A549 (cell line): Measurements from ENCODE around the gene ARVCF. TPM values are rescaled to one million over a fixed set of nuclear protein-coding genes. Genes with fewer than 3 reads are reported as not detected.

Experiments
- ATAC-seq, 2 experiments: fragments of 200-7000 bp in 1 of 2; fragments of >200 bp in 1 of 2; cut with Nextera tagmentation in 1 of 2; cut with Tn5 transposase in 1 of 2; 3 replicates each; pipeline versions ENCODE4 v1.8.0 to v1.9.1; 2018 to 2020; ENCODE audit warnings: mild to moderate bottlenecking in 1 of 2, moderate library complexity in 1 of 2
- CTCF ChIA-PET: fragments of 300-600 bp; sonication (Branson Sonifier 250); formaldehyde crosslinking; extraction: SDS; loops from one replicate; lab custom pipeline; 2021; ENCODE audit warnings: antibody characterized with exemption, inconsistent platforms; lab: Yijun Ruan, JAX
- POLR2A ChIA-PET: fragments of 350-600 bp; formaldehyde crosslinking; extraction: SDS; loops from one replicate; lab custom pipeline; 2021; ENCODE audit warnings: antibody characterized with exemption, inconsistent platforms; lab: Yijun Ruan, JAX
- DNase-seq, 2 experiments: peaks; one replicate each; pipeline versions ENCODE4 v3.0.0 to v3.0.0-alpha.2; 2011 to 2016; ENCODE audit warnings: low read depth in 1 of 2, low spot score in 1 of 2
- FAIRE-seq: peaks from 2 replicates; lab custom pipeline; 2011; peaks lifted over from hg19 to GRCh38; lab: Jason Lieb, UNC
- H3K27ac ChIP-seq, 2 experiments: fragments of >200 bp; sonication (Bioruptor Twin); formaldehyde crosslinking; 3 replicates each; pipeline ENCODE4 v1.5.1; 2016 to 2017
- H3K4me1 ChIP-seq: fragments of >200 bp; sonication (Bioruptor Twin); formaldehyde crosslinking; 3 replicates; pipeline ENCODE4 v1.6.1; 2016
- H3K4me2 ChIP-seq: fragments of >200 bp; sonication (Bioruptor Twin); formaldehyde crosslinking; 3 replicates; pipeline ENCODE4 v1.6.1; 2016
- H3K4me3 ChIP-seq: fragments of >200 bp; sonication (Bioruptor Twin); formaldehyde crosslinking; 3 replicates; pipeline ENCODE4 v1.5.1; 2016
- H3K9me3 ChIP-seq: fragments of >200 bp; sonication (Bioruptor Twin); formaldehyde crosslinking; 3 replicates; pipeline ENCODE4 v1.6.1; 2016
- CBX8 ChIP-seq: fragments of 200-600 bp; sonication (generic); IDR thresholded peaks from 2 replicates; pipeline ENCODE4 v1.6.1; 2016
- EHMT2 ChIP-seq: fragments of 200-600 bp; sonication (generic); IDR thresholded peaks from 2 replicates; pipeline ENCODE4 v1.6.1; 2016; ENCODE audit warnings: antibody characterized with exemption, low read depth, mild to moderate bottlenecking, moderate library complexity
- FOSL2 ChIP-seq, 2 experiments: fragments of 450-650 bp in 1 of 2; fragments of >200 bp in 1 of 2; sonication (Bioruptor Twin) in 1 of 2; formaldehyde crosslinking; IDR thresholded peaks; 2 replicates each; pipeline versions ENCODE4 v1.5.0 to v1.6.1; 2016 to 2020; ENCODE audit warnings: mild to moderate bottlenecking in 1 of 2, moderate library complexity in 1 of 2
- GATA3 ChIP-seq: IDR thresholded peaks from 2 replicates; pipeline ENCODE4 v1.6.1; 2012; ENCODE audit warnings: borderline replicate concordance
- HDAC2 ChIP-seq: fragments of 200-600 bp; sonication (generic); IDR thresholded peaks from 2 replicates; pipeline ENCODE4 v1.6.1; 2016
- HEYL ChIP-seq: fragments of 250-450 bp; sonication (Bioruptor Pico); IDR thresholded peaks from 2 replicates; pipeline ENCODE4 v1.8.0; 2021; ENCODE audit warnings: mild to moderate bottlenecking, moderate library complexity
- HOXA7 ChIP-seq: fragments of 250-450 bp; sonication (Bioruptor Pico); IDR thresholded peaks from 2 replicates; pipeline ENCODE4 v1.5.0; 2020; ENCODE audit warnings: mild to moderate bottlenecking, moderate library complexity
- HOXB5 ChIP-seq: fragments of 250-450 bp; sonication (Bioruptor Pico); IDR thresholded peaks from 2 replicates; pipeline ENCODE4 v1.5.0; 2020; ENCODE audit warnings: mild to moderate bottlenecking, moderate library complexity
- KDM5A ChIP-seq: fragments of 200-600 bp; sonication (generic); IDR thresholded peaks from 2 replicates; pipeline ENCODE4 v1.6.1; 2016; ENCODE audit warnings: antibody characterized with exemption, mild to moderate bottlenecking
- MAFK ChIP-seq: fragments of 450-650 bp; IDR thresholded peaks from 2 replicates; pipeline ENCODE4 v1.6.1; 2014; ENCODE audit not compliant: partially characterized antibody
- MAZ ChIP-seq: fragments of 150-350 bp; IDR thresholded peaks from 2 replicates; pipeline ENCODE4 v1.6.1; 2014; ENCODE audit warnings: antibody characterized with exemption, low read depth, low read length, borderline replicate concordance
- MYC ChIP-seq: IDR thresholded peaks from 2 replicates; pipeline ENCODE4 v1.6.1; 2012; ENCODE audit warnings: mild to moderate bottlenecking, inconsistent platforms, low read length, improper control_type of control experiment, borderline replicate concordance
- PHF8 ChIP-seq: fragments of 200-600 bp; sonication (generic); IDR thresholded peaks from 2 replicates; pipeline ENCODE4 v1.6.1; 2016; ENCODE audit warnings: low read depth, mild to moderate bottlenecking, antibody characterized with exemption, moderate library complexity, borderline replicate concordance
- POLR2AphosphoS2 ChIP-seq: conservative IDR thresholded peaks from 2 replicates; pipeline ENCODE4 v1.6.1; 2012; ENCODE audit warnings: low read length, improper control_type of control experiment, inconsistent platforms
- RAD21 ChIP-seq, 2 experiments: fragments of >200 bp in 1 of 2; sonication (Bioruptor Twin) in 1 of 2; formaldehyde crosslinking in 1 of 2; IDR thresholded peaks in 1 of 2; conservative IDR thresholded peaks in 1 of 2; 2 replicates in 1 of 2; 3 replicates in 1 of 2; pipeline ENCODE4 v1.6.1; 2012 to 2018; ENCODE audit warnings: inconsistent platforms in 1 of 2
- SMC3 ChIP-seq: fragments of >200 bp; sonication (Bioruptor Twin); formaldehyde crosslinking; IDR thresholded peaks from 3 replicates; pipeline ENCODE4 v1.6.1; 2018; ENCODE audit warnings: inconsistent platforms
- TFCP2L1 ChIP-seq: fragments of 250-450 bp; sonication (Bioruptor Pico); IDR thresholded peaks from 2 replicates; pipeline ENCODE4 v1.5.0; 2021; ENCODE audit warnings: mild to moderate bottlenecking
- ZC3H11A ChIP-seq: fragments of 450-650 bp; IDR thresholded peaks from 2 replicates; pipeline ENCODE4 v1.6.1; 2014; ENCODE audit warnings: antibody characterized with exemption, mild to moderate bottlenecking
- ZFP36 ChIP-seq: fragments of 450-650 bp; IDR thresholded peaks from 2 replicates; pipeline ENCODE4 v1.6.1; 2014; ENCODE audit warnings: borderline replicate concordance; ENCODE audit not compliant: partially characterized antibody
- ZNF302 ChIP-seq: fragments of 250-450 bp; sonication (Bioruptor Pico); IDR thresholded peaks from 2 replicates; pipeline ENCODE4 v1.9.0; 2021; ENCODE audit warnings: inconsistent platforms, mild to moderate bottlenecking, moderate library complexity
- WGBS: methylation state at CpG from one replicate; pipeline ENCODE4 v1.1.6; 2017; ENCODE audit errors: missing lambda C conversion rate; 5-methylcytosine and 5-hydroxymethylcytosine counted together
- polyA plus RNA-seq, 4 experiments: library from polyadenylated mRNA; depleted of rRNA in 3 of 4; stranded (reverse); fragments of >200 nt; fragmentation: RNase III in 1 of 4; extraction: RNeasy Plus Mini Kit Qiagen cat#74134 plus additional on column Dnase treatment in 1 of 4; gene quantifications; 2 replicates in 3 of 4; 3 replicates in 1 of 4; pipeline ENCODE4 v1.2.3, GENCODE V29; 2011 to 2017
- TF ChIP-seq, protein P1 (sequence below): IDR thresholded peaks from 2 replicates; pipeline ENCODE4 v1.6.1; 2012
- TF ChIP-seq, protein P2 (sequence below): fragments of 450-650 bp; IDR thresholded peaks from 2 replicates; pipeline ENCODE4 v1.6.1; 2014; ENCODE audit warnings: antibody characterized with exemption
- TF ChIP-seq, protein P3 (sequence below): IDR thresholded peaks from 2 replicates; pipeline ENCODE4 v1.6.1; 2012; ENCODE audit warnings: low read depth, borderline replicate concordance
- TF ChIP-seq, protein P4 (sequence below): fragments of >200 bp; sonication (Bioruptor Twin); formaldehyde crosslinking; IDR thresholded peaks from 2 replicates; pipeline ENCODE4 v1.6.1; 2016

Gene ARVCF
- polyA plus RNA-seq, 2 of the 4 experiments (the other 2 are of a cell fraction), result 0.81 to 2.1 TPM

DNA sequence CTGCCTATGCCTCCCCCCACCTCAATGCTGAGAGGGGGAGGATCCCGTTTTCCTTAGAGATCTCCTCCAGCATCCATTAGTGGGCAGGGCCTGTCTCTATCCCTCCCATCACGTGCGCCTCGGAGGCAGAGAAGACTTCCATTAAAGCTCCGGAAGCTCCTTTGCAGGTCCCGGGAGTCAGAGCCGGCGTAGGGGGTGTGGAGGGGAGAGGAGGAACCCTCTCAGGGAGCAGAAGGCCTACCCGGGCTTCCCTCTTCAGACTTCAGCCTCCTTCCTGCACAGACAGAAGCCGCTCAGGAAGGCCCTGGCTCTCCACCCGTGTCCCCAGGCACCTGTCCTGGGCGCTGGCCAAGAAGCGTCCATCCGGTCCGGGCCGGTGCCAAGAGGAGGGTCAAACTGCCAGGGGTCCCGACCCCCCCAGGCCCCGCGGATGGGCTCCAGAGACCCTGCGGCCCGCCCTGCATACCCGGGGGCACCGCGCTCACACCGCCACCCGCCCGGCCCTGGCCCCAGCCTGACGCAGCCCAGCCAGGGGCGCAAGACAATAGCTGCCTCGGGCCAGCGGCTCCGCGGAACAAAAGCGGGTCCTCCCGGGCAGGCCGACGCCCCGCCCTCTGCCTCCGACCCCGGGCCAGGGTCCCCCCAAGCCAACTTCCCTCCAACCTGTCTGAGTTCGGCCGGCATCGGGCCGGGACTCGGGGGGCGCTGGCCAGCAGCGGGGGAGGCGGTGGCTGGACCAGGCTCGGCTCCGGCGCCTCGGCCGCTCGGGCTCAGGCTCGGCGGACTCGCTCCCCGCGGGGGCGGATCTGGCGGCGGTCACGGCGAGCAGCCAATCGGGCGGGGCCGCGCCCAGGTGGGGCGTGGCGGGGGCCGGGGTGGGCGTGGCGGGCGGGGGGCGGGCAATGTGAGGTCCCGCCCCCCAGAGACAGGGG is 29.9 kb downstream of the ARVCF start:
- Histone ChIP-seq H3K4me3 (peak overlapping the region; percentile 68), H3K4me1 (peaks cover 20% of the 10 kb centered on the region)
- TF ChIP-seq, protein P1, sequence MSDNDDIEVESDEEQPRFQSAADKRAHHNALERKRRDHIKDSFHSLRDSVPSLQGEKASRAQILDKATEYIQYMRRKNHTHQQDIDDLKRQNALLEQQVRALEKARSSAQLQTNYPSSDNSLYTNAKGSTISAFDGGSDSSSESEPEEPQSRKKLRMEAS, result 0 out of 2 replicates have a peak, but pooled peaks have one; percentile 11
- no peak for TF ChIP-seq MAZ
- TF ChIP-seq, all 56 proteins: peak for 1
- Histone ChIP-seq H3K9me3 (no peaks in the 10 kb centered on the region), H3K27ac (peak overlapping the region; percentile 68 to 83; a peak in 5 of 6 replicates), H3K4me2 (peak overlapping the region; percentile 99)
- ChIA-PET POLR2A (interaction anchor here (0.6 kb wide), 1 partner anchor 457 kb away, joined by 4 read pairs; no protein-coding TSS in a partner anchor), CTCF (interaction anchor here (1.5 to 3.6 kb wide), 3 partner anchors 14 to 27 kb away, joined by 5 to 14 read pairs (median 9); no protein-coding TSS in a partner anchor)
- DNase-seq, result peak; percentile 41 to 70
- WGBS, result 57% methylated on average over 9 of the region's 76 CpGs
- peak; percentile 68 to 86 for ATAC-seq
- no peak for FAIRE-seq

DNA sequence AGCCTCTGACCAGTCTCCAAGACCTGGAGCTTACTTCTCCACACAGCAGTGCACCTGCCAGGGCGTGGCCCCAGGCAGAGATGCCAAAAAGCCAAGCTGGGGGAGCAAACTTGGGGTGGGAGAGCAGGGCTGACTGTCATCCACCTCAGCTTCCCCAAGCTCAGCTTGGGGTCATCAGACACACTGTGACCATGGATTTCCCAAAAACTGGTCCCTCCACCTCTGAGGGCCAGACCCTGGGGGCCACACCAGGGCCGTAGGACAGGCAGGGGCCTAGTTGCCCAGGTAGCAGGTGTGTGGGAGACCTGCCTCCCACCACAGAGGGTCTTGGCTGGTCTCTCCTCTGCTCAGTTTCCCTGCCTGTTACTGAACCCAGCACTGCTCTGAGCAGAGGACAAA is 30.6 kb downstream of the ARVCF start:
- Histone ChIP-seq H3K4me3 (peak overlapping the region; percentile 68; the same call in 2 of the 3 replicates), H3K4me2 (peak overlapping the region; percentile 99), H3K27ac (no peak overlapping the region), H3K9me3 (no peaks in the 10 kb centered on the region), H3K4me1 (peaks cover 20% of the 10 kb centered on the region)
- DNase-seq (no peak), ATAC-seq (no peak), FAIRE-seq (no peak)
- TF ChIP-seq HEYL (CRISPR knock-in tag) (no peak), EHMT2 (no peak), HDAC2 (no peak), KDM5A (no peak), FOSL2 (IDR thresholded peaks at IDR 0.05) (no peak), FOSL2 (CRISPR knock-in tag; IDR thresholded peaks at IDR 0.05) (no peak), MYC (no peak), GATA3 (no peak), HOXB5 (CRISPR knock-in tag) (no peak), TFCP2L1 (CRISPR knock-in tag) (no peak), SMC3 (no peak), ZFP36 (no peak)
- TF ChIP-seq, protein P2, sequence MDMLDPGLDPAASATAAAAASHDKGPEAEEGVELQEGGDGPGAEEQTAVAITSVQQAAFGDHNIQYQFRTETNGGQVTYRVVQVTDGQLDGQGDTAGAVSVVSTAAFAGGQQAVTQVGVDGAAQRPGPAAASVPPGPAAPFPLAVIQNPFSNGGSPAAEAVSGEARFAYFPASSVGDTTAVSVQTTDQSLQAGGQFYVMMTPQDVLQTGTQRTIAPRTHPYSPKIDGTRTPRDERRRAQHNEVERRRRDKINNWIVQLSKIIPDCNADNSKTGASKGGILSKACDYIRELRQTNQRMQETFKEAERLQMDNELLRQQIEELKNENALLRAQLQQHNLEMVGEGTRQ, result no peak
- POLR2A ChIA-PET, result interaction anchor here (0.6 to 0.7 kb wide), 2 partner anchors 30 to 458 kb away, joined by 3 to 4 read pairs; no protein-coding TSS in a partner anchor
- WGBS, result 84% methylated on average over 2 of the region's 2 CpGs
- CTCF ChIA-PET, result interaction anchor here (1.5 to 3.6 kb wide), 3 partner anchors 14 to 27 kb away, joined by 5 to 14 read pairs (median 9); no protein-coding TSS in a partner anchor

DNA sequence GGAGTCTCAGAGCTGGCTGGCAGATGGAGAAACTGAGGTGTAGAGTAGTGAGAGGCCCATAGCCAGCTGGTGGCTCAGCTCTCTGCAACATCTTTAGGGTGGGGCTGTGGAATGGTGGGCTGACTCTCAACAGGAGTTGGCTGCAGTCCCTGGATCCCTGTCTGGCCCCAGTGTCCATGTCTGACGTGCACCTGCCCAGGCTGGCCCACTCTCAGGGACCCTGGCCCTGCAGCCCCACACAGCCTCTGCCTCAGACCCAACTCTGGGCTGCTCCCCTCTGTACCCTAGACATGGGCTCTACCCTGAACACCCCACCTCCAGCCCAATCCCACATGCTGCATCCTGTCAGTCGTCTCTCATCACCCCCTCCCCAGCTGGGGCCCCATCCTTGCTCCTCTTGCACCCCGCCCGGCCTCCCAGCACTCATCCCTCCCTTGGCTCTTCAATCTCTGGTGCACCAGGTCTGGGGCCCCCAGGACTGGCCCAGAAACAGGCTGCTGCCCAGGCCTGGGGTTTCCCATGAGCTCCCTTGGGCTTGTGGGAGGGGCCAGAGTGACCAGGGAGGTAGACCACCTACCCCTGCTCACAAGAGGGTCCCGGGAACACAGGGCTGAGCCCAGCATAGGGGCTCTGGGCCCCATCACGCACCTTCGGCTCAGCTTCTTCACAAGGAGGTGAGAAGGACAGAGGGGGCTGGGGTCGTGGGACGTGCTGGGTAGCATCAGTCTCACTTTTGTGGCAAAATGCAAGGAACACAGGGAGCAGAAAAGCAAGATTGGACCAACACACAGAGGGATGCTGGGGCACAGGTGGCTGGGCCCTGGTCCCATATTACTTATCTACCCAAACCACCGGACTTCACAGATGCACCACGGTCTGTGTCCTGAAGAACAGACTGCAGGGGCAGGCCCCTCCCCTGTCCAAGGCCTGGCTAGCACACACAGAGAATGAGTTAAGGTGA is 31.5 kb downstream of the ARVCF start:
- ATAC-seq (no peak), DNase-seq (no peak)
- Histone ChIP-seq H3K4me3 (no peak overlapping the region), H3K4me1 (peaks cover 20% of the 10 kb centered on the region), H3K9me3 (no peaks in the 10 kb centered on the region), H3K4me2 (peak overlapping the region; percentile 34; the same call in 2 of the 3 replicates), H3K27ac (peak overlapping the region; percentile 20 to 54; a peak in 2 of 6 replicates)
- WGBS, result 97% methylated on average over 7 of the region's 11 CpGs
- POLR2A ChIA-PET, result interaction anchor here (0.7 kb wide), 1 partner anchor 31 kb away, joined by 3 read pairs; no protein-coding TSS in a partner anchor
- TF ChIP-seq ZC3H11A (no peak), POLR2AphosphoS2 (no peak), MAFK (no peak), CBX8 (no peak), ZNF302 (no peak), KDM5A (no peak), SMC3 (no peak), GATA3 (no peak), HOXA7 (no peak), PHF8 (no peak), RAD21 (conservative IDR thresholded peaks at IDR 0.05 in 1 of 2, IDR thresholded peaks at IDR 0.05 in 1 of 2) (no peak), ZFP36 (no peak)
- TF ChIP-seq, protein P3, sequence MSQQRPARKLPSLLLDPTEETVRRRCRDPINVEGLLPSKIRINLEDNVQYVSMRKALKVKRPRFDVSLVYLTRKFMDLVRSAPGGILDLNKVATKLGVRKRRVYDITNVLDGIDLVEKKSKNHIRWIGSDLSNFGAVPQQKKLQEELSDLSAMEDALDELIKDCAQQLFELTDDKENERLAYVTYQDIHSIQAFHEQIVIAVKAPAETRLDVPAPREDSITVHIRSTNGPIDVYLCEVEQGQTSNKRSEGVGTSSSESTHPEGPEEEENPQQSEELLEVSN, result no peak
- TF ChIP-seq, protein P2, result no peak
- TF ChIP-seq, protein P4, sequence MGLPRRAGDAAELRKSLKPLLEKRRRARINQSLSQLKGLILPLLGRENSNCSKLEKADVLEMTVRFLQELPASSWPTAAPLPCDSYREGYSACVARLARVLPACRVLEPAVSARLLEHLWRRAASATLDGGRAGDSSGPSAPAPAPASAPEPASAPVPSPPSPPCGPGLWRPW, result no peak
- TF ChIP-seq, all 56 proteins: peak for 0
- no peak for FAIRE-seq
- CTCF ChIA-PET, result interaction anchor here (1.2 to 3.6 kb wide), 6 partner anchors 13 to 31 kb away, joined by 3 to 14 read pairs (median 5); no protein-coding TSS in a partner anchor
